Prostate gland (tissue), 2 donors: Measurements from ENCODE around the gene TMA7B.

ENCODE experiments used
- POLR2AphosphoS5 ChIP-seq: sonication (generic); formaldehyde crosslinking; IDR thresholded peaks from one replicate; pipeline ENCODE4 v1.6.1; 2017; ENCODE audit warnings: antibody characterized with exemption
- TF ChIP-seq, protein P1 (sequence below), 4 experiments: fragments of 200-600 bp in 2 of 4; fragments of 450-650 bp in 2 of 4; sonication (generic) in 2 of 4; IDR thresholded peaks; 1 replicate in 3 of 4; 2 replicates in 1 of 4; pipeline ENCODE4 v1.5.1; 2016 to 2019; ENCODE audit warnings: antibody characterized with exemption in 4 of 4, mild to moderate bottlenecking in 2 of 4, moderate library complexity in 2 of 4

DNA sequence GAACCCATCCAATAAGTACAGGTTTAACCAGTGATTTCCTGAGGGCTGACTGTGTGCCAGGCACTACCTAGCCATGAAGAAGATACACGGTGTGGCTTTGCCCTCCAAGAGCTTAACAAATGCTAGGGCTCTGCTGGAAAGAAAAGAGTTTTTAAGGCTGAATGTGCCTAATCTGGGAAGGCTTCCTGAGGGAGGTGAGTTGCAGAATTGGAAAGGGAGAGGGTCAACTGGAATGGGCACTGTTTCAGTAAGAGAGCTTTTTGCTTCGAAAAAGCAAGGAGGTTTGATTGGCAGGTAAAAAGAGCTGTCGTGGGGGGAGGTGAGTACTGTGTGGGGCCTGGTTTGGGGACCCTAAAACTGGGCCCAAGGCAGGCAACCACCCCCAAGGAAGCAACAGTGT lies 37.2 kb downstream of the TMA7B start:
- TF ChIP-seq, protein P1, sequence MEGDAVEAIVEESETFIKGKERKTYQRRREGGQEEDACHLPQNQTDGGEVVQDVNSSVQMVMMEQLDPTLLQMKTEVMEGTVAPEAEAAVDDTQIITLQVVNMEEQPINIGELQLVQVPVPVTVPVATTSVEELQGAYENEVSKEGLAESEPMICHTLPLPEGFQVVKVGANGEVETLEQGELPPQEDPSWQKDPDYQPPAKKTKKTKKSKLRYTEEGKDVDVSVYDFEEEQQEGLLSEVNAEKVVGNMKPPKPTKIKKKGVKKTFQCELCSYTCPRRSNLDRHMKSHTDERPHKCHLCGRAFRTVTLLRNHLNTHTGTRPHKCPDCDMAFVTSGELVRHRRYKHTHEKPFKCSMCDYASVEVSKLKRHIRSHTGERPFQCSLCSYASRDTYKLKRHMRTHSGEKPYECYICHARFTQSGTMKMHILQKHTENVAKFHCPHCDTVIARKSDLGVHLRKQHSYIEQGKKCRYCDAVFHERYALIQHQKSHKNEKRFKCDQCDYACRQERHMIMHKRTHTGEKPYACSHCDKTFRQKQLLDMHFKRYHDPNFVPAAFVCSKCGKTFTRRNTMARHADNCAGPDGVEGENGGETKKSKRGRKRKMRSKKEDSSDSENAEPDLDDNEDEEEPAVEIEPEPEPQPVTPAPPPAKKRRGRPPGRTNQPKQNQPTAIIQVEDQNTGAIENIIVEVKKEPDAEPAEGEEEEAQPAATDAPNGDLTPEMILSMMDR (IDR thresholded peaks at IDR 0.05), result no peak
- TF ChIP-seq POLR2AphosphoS5, result no peak
